Measurements from ENCODE around the gene DTX3L.
"Not testable (repeated sequence)": the region's sequence is repeated elsewhere in the genome, so short reads cannot be mapped to it uniquely, and the experiment has no call there.

Gene DTX3L

GRCh38 chr3:122563717-122564025, 467 bp upstream of the DTX3L start:
- no peak for DNase-seq (ENCODE audit: extremely low spot score)
- TF ChIP-seq SP1 (IDR thresholded peaks at IDR 0.05) (no peak), FOXK2 (IDR thresholded peaks at IDR 0.05) (no peak), CTBP1 (IDR thresholded peaks at IDR 0.05; ENCODE audit: borderline replicate concordance) (no peak)
- CTCF ChIA-PET, result no interaction called here
- POLR2A ChIA-PET, result interaction anchor here (0.6 to 1.8 kb wide), 6 partner anchors 11 to 180 kb away, joined by 3 to 10 read pairs (median 4); partner anchors contain the start of genes FAM162A and KPNA1

- CTCF ChIA-PET; DNase-seq (ENCODE audit: extremely low spot score): not testable (repeated sequence)
- POLR2A ChIA-PET, result interaction anchor here (1.0 kb wide), 1 partner anchor 152 kb away, joined by 3 read pairs; the partner anchor contains the start of gene WDR5B
These were observed 4.0 kb downstream of the DTX3L start for GRCh38 chr3:122568131-122568530.

- ChIA-PET POLR2A (interaction anchor here (1.0 kb wide), 1 partner anchor 153 kb away, joined by 3 read pairs; the partner anchor contains the start of gene WDR5B), CTCF (no interaction called here)
- DNase-seq (ENCODE audit: extremely low spot score), result no peak
- TF ChIP-seq NFRKB (IDR thresholded peaks at IDR 0.05), result no peak
- no peak for TF ChIP-seq PKNOX1 (IDR thresholded peaks at IDR 0.05)
- no peak for TF ChIP-seq FOXA1 (IDR thresholded peaks at IDR 0.05)
- TF ChIP-seq BHLHE40 (IDR thresholded peaks at IDR 0.05; ENCODE audit: borderline replicate concordance), result no peak
- no peak for TF ChIP-seq ARNT (IDR thresholded peaks at IDR 0.05)
- no peak for TF ChIP-seq LEF1 (IDR thresholded peaks at IDR 0.05; ENCODE audit: borderline replicate concordance)
- no peak for TF ChIP-seq SP1 (IDR thresholded peaks at IDR 0.05)
- no peak for TF ChIP-seq L3MBTL2 (conservative IDR thresholded peaks at IDR 0.05)
- no peak for TF ChIP-seq SUZ12 (IDR thresholded peaks at IDR 0.05)
- no peak for TF ChIP-seq TARDBP (IDR thresholded peaks at IDR 0.05)
- TF ChIP-seq ELF4 (IDR thresholded peaks at IDR 0.05), result no peak
- no peak for TF ChIP-seq FOXK2 (IDR thresholded peaks at IDR 0.05)
- no peak for TF ChIP-seq CTBP1 (IDR thresholded peaks at IDR 0.05; ENCODE audit: borderline replicate concordance)
These were observed 4.6 kb downstream of the DTX3L start for GRCh38 chr3:122568755-122569154.

GRCh38 chr3:122572940-122573412, 8.8 kb downstream of the DTX3L start:
- no peak for TF ChIP-seq ELF4 (IDR thresholded peaks at IDR 0.05)
- CTCF ChIA-PET, result no interaction called here
- no peak for DNase-seq (ENCODE audit: extremely low spot score)
- POLR2A ChIA-PET, result no interaction called here

- ChIA-PET POLR2A (no interaction called here), CTCF (interaction anchor here (0.6 kb wide), 1 partner anchor 953 kb away, joined by 4 read pairs; no protein-coding TSS in a partner anchor)
These were observed 12.2 kb downstream of the DTX3L start for GRCh38 chr3:122576174-122576940.

GRCh38 chr3:122577409-122578031, 13.4 kb downstream of the DTX3L start, which contains the start of gene PARP15:
Gene PARP15 (plus strand): TSS chr3:122577650. CDS start chr3:122577668, 18 bp downstream.
- POLR2A ChIA-PET, result no interaction called here
- CTCF ChIA-PET, result no interaction called here
- no peak for DNase-seq (ENCODE audit: extremely low spot score)

More at GRCh38 chr3:122576174-122576940, 12.2 kb downstream of the DTX3L start:
- no peak for DNase-seq (ENCODE audit: extremely low spot score)
- TF ChIP-seq ZNF384 (IDR thresholded peaks at IDR 0.05), result no peak
- TF ChIP-seq NFRKB (IDR thresholded peaks at IDR 0.05), result no peak
- no peak for TF ChIP-seq CTBP1 (IDR thresholded peaks at IDR 0.05; ENCODE audit: borderline replicate concordance)
- no peak for TF ChIP-seq ELF4 (IDR thresholded peaks at IDR 0.05)
- no peak for TF ChIP-seq FOXM1 (IDR thresholded peaks at IDR 0.05; ENCODE audit: borderline replicate concordance)

More at GRCh38 chr3:122577409-122578031, 13.4 kb downstream of the DTX3L start, which contains the start of gene PARP15:
- TF ChIP-seq TARDBP (IDR thresholded peaks at IDR 0.05) (no peak), HDGF (IDR thresholded peaks at IDR 0.05; ENCODE audit: borderline replicate concordance) (no peak), FOXM1 (IDR thresholded peaks at IDR 0.05; ENCODE audit: borderline replicate concordance) (no peak), FOXA1 (IDR thresholded peaks at IDR 0.05) (no peak), ARNT (IDR thresholded peaks at IDR 0.05) (no peak), LEF1 (IDR thresholded peaks at IDR 0.05; ENCODE audit: borderline replicate concordance) (no peak), BHLHE40 (IDR thresholded peaks at IDR 0.05; ENCODE audit: borderline replicate concordance) (no peak), ZNF384 (IDR thresholded peaks at IDR 0.05) (no peak), CTBP1 (IDR thresholded peaks at IDR 0.05; ENCODE audit: borderline replicate concordance) (no peak), SUZ12 (IDR thresholded peaks at IDR 0.05) (no peak), L3MBTL2 (conservative IDR thresholded peaks at IDR 0.05) (no peak), PKNOX1 (IDR thresholded peaks at IDR 0.05) (no peak), FOXK2 (IDR thresholded peaks at IDR 0.05) (no peak), NFRKB (IDR thresholded peaks at IDR 0.05) (no peak), ELF4 (IDR thresholded peaks at IDR 0.05) (no peak), SP1 (IDR thresholded peaks at IDR 0.05) (no peak)
